Loucy (cell line): ENCODE measurements around the gene PNPLA6.

Experiments
- CTCF ChIP-seq: fragments of 200-600 bp; sonication (generic); conservative IDR thresholded peaks from 2 replicates; pipeline ENCODE4 v1.5.1; 2014; ENCODE audit warnings: mild to moderate bottlenecking, antibody characterized with exemption, low read length
- EZH2phosphoT487 ChIP-seq: fragments of 200-600 bp; IDR thresholded peaks from 2 replicates; pipeline ENCODE4 v1.6.1; 2018; ENCODE audit warnings: antibody characterized with exemption, mild to moderate bottlenecking, moderate library complexity, borderline replicate concordance

GRCh38 chr19:7545300-7545699, 9.8 kb downstream of the PNPLA6 start:
- TF ChIP-seq CTCF = no peak
- TF ChIP-seq EZH2phosphoT487 = no peak
